GM12864 (cell line): ENCODE measurements around the gene CTSC.

ENCODE experiments used
- DNase-seq: peaks from one replicate; pipeline ENCODE4 v3.0.0-alpha.2; 2011; ENCODE audit warnings: low read depth
- H3K4me3 ChIP-seq: 2 replicates; pipeline ENCODE4 v1.5.1; 2011; ENCODE audit warnings: mild to moderate bottlenecking, low read depth, low read length, control low read depth
- CTCF ChIP-seq: IDR thresholded peaks from 2 replicates; pipeline ENCODE4 v1.5.1; 2011; ENCODE audit warnings: low read depth, mild to moderate bottlenecking, moderate library complexity, low read length, control low read depth, inconsistent platforms; ENCODE audit errors: missing control alignments

The CTSC gene

GRCh38 chr11:88359541-88359940 lies 22.0 kb upstream of the CTSC start:
- no peak for DNase-seq
- no peak overlapping the region for H3K4me3 ChIP-seq
- no peak for TF ChIP-seq CTCF

GRCh38 chr11:88359114-88359513 lies 21.6 kb upstream of the CTSC start:
- DNase-seq, result no peak
- TF ChIP-seq CTCF, result no peak
- no peak overlapping the region for H3K4me3 ChIP-seq

- no peak for TF ChIP-seq CTCF
Measured at GRCh38 chr11:88358040-88358431, 20.5 kb upstream of the CTSC start.

GRCh38 chr11:88357323-88358039 lies 19.9 kb upstream of the CTSC start:
- H3K4me3 ChIP-seq, result no peak overlapping the region; the same call in 1 of the 2 replicates
- DNase-seq, result peak; percentile 74
- TF ChIP-seq CTCF, result no peak

More at GRCh38 chr11:88358040-88358431, 20.5 kb upstream of the CTSC start:
- no peak overlapping the region; the same call in 1 of the 2 replicates for H3K4me3 ChIP-seq
- DNase-seq, result no peak

GRCh38 chr11:88355887-88356286 lies 18.4 kb upstream of the CTSC start:
- no peak for DNase-seq
- no peak for TF ChIP-seq CTCF
- H3K4me3 ChIP-seq, result no peak overlapping the region

- DNase-seq, result no peak
- H3K4me3 ChIP-seq, result no peak overlapping the region
- TF ChIP-seq CTCF, result no peak
Measured at GRCh38 chr11:88354912-88355311, 17.4 kb upstream of the CTSC start.

GRCh38 chr11:88353835-88354496 lies 16.4 kb upstream of the CTSC start:
- H3K4me3 ChIP-seq, result no peak overlapping the region
- no peak for TF ChIP-seq CTCF
- DNase-seq, result no peak
